Measurements from ENCODE around the gene HSPG2. TPM values are rescaled to one million over a fixed set of nuclear protein-coding genes. Genes with fewer than 3 reads are reported as not detected.

HSPG2 gene
- total and polyA plus RNA-seq, 9 of the 15 experiments (the other 6 are each of a cell fraction or from before 2014, with no cell fraction given): 0.14 to 160 (median 15.7) TPM

GRCh38 chr1:21811875-21812305, 125.2 kb downstream of the HSPG2 start, which contains the start of gene LDLRAD2 (continued):
- TF ChIP-seq ZNF655 (CRISPR knock-in tag; IDR thresholded peaks at IDR 0.05) (no peak), ELK1 (CRISPR knock-in tag; IDR thresholded peaks at IDR 0.05) (no peak), ZBTB26 (CRISPR knock-in tag; IDR thresholded peaks at IDR 0.05) (no peak), ZNF184 (CRISPR knock-in tag; IDR thresholded peaks at IDR 0.05) (no peak), BCOR (IDR thresholded peaks at IDR 0.05) (peak; percentile 75), HDAC6 (IDR thresholded peaks at IDR 0.05; ENCODE audit: low read depth, low read length) (no peak), RREB1 (CRISPR knock-in tag; IDR thresholded peaks at IDR 0.05) (no peak), ZNF384 (IDR thresholded peaks at IDR 0.05; ENCODE audit: low read depth, low read length) (no peak), SAFB2 (IDR thresholded peaks at IDR 0.05; ENCODE audit: borderline replicate concordance, low read depth, low read length, severe bottlenecking) (no peak), TFAP4 (CRISPR knock-in tag; IDR thresholded peaks at IDR 0.05; ENCODE audit: borderline replicate concordance) (peak; percentile 17; the same call in 1 of the 2 replicates), MITF (IDR thresholded peaks at IDR 0.05) (no peak), HDGF (IDR thresholded peaks at IDR 0.05) (no peak), ZNF121 (CRISPR knock-in tag; conservative IDR thresholded peaks at IDR 0.05) (no peak), ZBTB34 (CRISPR knock-in tag; IDR thresholded peaks at IDR 0.05) (no peak), HEY1 (CRISPR knock-in tag; IDR thresholded peaks at IDR 0.05; ENCODE audit: borderline replicate concordance) (no peak), RHOXF2B (CRISPR knock-in tag; conservative IDR thresholded peaks at IDR 0.05) (no peak)
